GM23338 (cell line): Measurements from ENCODE around the gene SMARCD2.

Experiments
- CREB1 ChIP-seq: fragments of 250-450 bp; sonication (Bioruptor Pico); IDR thresholded peaks from 2 replicates; pipeline ENCODE4 v1.5.0; 2020; ENCODE audit warnings: low read depth, mild to moderate bottlenecking, moderate library complexity
- EZH2 ChIP-seq: fragments of 200-600 bp; sonication (generic); IDR thresholded peaks from one replicate; pipeline ENCODE4 v1.8.0; 2017; ENCODE audit warnings: antibody characterized with exemption, mild to moderate bottlenecking, low read depth; ENCODE audit not compliant: unreplicated experiment
- EZH2phosphoT487 ChIP-seq: fragments of 200-600 bp; sonication (generic); IDR thresholded peaks from one replicate; pipeline ENCODE4 v1.8.1; 2018; ENCODE audit warnings: antibody characterized with exemption; ENCODE audit not compliant: unreplicated experiment
- JUNB ChIP-seq: IDR thresholded peaks from one replicate; pipeline ENCODE4 v1.6.1; 2016; ENCODE audit warnings: antibody characterized with exemption; ENCODE audit not compliant: unreplicated experiment
- POLR2AphosphoS5 ChIP-seq: IDR thresholded peaks from 2 replicates; pipeline ENCODE4 v1.6.1; 2016; ENCODE audit warnings: antibody characterized with exemption, low read depth
- ZNF114 ChIP-seq: fragments of 250-450 bp; sonication (Bioruptor Pico); IDR thresholded peaks from 2 replicates; pipeline ENCODE4 v1.5.0; 2020; ENCODE audit warnings: mild to moderate bottlenecking, moderate library complexity
- TF ChIP-seq, protein P1 (sequence below), 2 experiments: fragments of 200-600 bp in 1 of 2; sonication (generic) in 1 of 2; conservative IDR thresholded peaks; 2 replicates each; pipeline versions ENCODE4 v1.5.1 to v1.6.1; 2016 to 2017; ENCODE audit warnings: antibody characterized with exemption in 2 of 2, low read depth in 2 of 2, mild to moderate bottlenecking in 2 of 2, moderate library complexity in 1 of 2
- TF ChIP-seq, protein P2 (sequence below): IDR thresholded peaks from 2 replicates; pipeline ENCODE4 v1.6.1; 2016; ENCODE audit warnings: antibody characterized with exemption
- TF ChIP-seq, protein P3 (sequence below): IDR thresholded peaks from one replicate; pipeline ENCODE4 v1.6.1; 2018; ENCODE audit warnings: antibody characterized with exemption; ENCODE audit not compliant: unreplicated experiment
- TF ChIP-seq, protein P4 (sequence below): fragments of 250-450 bp; sonication (Bioruptor Pico); IDR thresholded peaks from 2 replicates; pipeline ENCODE4 v1.5.0; 2020; ENCODE audit warnings: mild to moderate bottlenecking, moderate library complexity

DNA sequence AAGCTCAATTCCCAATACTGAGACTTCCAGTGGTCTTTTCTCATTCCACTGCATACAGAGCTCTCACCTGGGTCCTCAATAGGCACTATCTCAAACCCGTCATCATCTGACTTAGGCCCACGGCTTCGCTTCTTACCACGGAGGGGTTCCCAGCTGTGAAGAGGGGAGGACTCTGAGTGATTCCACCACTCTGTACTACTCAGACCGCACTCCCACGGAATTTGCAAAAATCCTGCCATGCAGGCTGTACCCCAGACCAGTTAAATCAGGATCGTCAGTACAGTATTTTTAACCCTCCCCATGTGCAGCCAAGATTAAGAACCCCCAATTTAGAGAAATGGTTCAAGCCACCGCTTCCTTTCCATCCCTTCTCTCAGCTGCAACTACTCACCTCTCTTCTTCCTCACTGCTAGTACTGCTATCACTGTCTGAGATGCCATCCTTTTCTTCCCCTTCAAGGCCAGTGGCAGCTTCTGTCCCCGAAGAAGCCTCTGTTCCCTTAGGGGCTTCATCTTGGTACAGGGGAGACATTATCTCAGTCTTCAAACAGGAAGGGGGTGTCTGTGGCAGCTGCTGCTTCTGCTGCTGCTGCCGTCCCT lies 21.4 kb downstream of the SMARCD2 start:
- TF ChIP-seq EZH2: no peak
- TF ChIP-seq, protein P1, sequence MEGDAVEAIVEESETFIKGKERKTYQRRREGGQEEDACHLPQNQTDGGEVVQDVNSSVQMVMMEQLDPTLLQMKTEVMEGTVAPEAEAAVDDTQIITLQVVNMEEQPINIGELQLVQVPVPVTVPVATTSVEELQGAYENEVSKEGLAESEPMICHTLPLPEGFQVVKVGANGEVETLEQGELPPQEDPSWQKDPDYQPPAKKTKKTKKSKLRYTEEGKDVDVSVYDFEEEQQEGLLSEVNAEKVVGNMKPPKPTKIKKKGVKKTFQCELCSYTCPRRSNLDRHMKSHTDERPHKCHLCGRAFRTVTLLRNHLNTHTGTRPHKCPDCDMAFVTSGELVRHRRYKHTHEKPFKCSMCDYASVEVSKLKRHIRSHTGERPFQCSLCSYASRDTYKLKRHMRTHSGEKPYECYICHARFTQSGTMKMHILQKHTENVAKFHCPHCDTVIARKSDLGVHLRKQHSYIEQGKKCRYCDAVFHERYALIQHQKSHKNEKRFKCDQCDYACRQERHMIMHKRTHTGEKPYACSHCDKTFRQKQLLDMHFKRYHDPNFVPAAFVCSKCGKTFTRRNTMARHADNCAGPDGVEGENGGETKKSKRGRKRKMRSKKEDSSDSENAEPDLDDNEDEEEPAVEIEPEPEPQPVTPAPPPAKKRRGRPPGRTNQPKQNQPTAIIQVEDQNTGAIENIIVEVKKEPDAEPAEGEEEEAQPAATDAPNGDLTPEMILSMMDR (conservative IDR thresholded peaks at IDR 0.05; ENCODE audit: low read depth in 2 of 2): no peak
- no peak for TF ChIP-seq POLR2AphosphoS5
- no peak for TF ChIP-seq EZH2phosphoT487
- no peak for TF ChIP-seq CREB1 (CRISPR knock-in tag)
- TF ChIP-seq, protein P2, sequence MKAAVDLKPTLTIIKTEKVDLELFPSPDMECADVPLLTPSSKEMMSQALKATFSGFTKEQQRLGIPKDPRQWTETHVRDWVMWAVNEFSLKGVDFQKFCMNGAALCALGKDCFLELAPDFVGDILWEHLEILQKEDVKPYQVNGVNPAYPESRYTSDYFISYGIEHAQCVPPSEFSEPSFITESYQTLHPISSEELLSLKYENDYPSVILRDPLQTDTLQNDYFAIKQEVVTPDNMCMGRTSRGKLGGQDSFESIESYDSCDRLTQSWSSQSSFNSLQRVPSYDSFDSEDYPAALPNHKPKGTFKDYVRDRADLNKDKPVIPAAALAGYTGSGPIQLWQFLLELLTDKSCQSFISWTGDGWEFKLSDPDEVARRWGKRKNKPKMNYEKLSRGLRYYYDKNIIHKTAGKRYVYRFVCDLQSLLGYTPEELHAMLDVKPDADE: no peak
- TF ChIP-seq, protein P3, sequence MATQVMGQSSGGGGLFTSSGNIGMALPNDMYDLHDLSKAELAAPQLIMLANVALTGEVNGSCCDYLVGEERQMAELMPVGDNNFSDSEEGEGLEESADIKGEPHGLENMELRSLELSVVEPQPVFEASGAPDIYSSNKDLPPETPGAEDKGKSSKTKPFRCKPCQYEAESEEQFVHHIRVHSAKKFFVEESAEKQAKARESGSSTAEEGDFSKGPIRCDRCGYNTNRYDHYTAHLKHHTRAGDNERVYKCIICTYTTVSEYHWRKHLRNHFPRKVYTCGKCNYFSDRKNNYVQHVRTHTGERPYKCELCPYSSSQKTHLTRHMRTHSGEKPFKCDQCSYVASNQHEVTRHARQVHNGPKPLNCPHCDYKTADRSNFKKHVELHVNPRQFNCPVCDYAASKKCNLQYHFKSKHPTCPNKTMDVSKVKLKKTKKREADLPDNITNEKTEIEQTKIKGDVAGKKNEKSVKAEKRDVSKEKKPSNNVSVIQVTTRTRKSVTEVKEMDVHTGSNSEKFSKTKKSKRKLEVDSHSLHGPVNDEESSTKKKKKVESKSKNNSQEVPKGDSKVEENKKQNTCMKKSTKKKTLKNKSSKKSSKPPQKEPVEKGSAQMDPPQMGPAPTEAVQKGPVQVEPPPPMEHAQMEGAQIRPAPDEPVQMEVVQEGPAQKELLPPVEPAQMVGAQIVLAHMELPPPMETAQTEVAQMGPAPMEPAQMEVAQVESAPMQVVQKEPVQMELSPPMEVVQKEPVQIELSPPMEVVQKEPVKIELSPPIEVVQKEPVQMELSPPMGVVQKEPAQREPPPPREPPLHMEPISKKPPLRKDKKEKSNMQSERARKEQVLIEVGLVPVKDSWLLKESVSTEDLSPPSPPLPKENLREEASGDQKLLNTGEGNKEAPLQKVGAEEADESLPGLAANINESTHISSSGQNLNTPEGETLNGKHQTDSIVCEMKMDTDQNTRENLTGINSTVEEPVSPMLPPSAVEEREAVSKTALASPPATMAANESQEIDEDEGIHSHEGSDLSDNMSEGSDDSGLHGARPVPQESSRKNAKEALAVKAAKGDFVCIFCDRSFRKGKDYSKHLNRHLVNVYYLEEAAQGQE: no peak
- TF ChIP-seq ZNF114: no peak
- TF ChIP-seq, protein P4, sequence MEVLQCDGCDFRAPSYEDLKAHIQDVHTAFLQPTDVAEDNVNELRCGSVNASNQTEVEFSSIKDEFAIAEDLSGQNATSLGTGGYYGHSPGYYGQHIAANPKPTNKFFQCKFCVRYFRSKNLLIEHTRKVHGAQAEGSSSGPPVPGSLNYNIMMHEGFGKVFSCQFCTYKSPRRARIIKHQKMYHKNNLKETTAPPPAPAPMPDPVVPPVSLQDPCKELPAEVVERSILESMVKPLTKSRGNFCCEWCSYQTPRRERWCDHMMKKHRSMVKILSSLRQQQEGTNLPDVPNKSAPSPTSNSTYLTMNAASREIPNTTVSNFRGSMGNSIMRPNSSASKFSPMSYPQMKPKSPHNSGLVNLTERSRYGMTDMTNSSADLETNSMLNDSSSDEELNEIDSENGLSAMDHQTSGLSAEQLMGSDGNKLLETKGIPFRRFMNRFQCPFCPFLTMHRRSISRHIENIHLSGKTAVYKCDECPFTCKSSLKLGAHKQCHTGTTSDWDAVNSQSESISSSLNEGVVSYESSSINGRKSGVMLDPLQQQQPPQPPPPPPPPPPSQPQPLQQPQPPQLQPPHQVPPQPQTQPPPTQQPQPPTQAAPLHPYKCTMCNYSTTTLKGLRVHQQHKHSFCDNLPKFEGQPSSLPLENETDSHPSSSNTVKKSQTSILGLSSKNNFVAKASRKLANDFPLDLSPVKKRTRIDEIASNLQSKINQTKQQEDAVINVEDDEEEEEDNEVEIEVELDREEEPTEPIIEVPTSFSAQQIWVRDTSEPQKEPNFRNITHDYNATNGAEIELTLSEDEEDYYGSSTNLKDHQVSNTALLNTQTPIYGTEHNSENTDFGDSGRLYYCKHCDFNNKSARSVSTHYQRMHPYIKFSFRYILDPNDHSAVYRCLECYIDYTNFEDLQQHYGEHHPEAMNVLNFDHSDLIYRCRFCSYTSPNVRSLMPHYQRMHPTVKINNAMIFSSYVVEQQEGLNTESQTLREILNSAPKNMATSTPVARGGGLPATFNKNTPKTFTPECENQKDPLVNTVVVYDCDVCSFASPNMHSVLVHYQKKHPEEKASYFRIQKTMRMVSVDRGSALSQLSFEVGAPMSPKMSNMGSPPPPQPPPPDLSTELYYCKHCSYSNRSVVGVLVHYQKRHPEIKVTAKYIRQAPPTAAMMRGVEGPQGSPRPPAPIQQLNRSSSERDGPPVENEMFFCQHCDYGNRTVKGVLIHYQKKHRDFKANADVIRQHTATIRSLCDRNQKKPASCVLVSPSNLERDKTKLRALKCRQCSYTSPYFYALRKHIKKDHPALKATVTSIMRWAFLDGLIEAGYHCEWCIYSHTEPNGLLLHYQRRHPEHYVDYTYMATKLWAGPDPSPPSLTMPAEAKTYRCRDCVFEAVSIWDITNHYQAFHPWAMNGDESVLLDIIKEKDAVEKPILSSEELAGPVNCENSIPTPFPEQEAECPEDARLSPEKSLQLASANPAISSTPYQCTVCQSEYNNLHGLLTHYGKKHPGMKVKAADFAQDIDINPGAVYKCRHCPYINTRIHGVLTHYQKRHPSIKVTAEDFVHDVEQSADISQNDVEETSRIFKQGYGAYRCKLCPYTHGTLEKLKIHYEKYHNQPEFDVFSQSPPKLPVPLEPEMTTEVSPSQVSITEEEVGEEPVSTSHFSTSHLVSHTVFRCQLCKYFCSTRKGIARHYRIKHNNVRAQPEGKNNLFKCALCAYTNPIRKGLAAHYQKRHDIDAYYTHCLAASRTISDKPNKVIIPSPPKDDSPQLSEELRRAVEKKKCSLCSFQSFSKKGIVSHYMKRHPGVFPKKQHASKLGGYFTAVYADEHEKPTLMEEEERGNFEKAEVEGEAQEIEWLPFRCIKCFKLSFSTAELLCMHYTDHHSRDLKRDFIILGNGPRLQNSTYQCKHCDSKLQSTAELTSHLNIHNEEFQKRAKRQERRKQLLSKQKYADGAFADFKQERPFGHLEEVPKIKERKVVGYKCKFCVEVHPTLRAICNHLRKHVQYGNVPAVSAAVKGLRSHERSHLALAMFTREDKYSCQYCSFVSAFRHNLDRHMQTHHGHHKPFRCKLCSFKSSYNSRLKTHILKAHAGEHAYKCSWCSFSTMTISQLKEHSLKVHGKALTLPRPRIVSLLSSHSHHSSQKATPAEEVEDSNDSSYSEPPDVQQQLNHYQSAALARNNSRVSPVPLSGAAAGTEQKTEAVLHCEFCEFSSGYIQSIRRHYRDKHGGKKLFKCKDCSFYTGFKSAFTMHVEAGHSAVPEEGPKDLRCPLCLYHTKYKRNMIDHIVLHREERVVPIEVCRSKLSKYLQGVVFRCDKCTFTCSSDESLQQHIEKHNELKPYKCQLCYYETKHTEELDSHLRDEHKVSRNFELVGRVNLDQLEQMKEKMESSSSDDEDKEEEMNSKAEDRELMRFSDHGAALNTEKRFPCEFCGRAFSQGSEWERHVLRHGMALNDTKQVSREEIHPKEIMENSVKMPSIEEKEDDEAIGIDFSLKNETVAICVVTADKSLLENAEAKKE (CRISPR knock-in tag): no peak
- TF ChIP-seq JUNB: no peak
